HEK293 (cell line): ENCODE measurements around the gene TXNDC2.
"Not testable (repeated sequence)": the region's sequence is repeated elsewhere in the genome, so short reads cannot be mapped to it uniquely, and the experiment has no call there.

ENCODE experiments used
- FEZF1 ChIP-seq: fragments of 450-650 bp; formaldehyde crosslinking; IDR thresholded peaks from 2 replicates; pipeline ENCODE4 v1.5.1; 2016; ENCODE audit warnings: missing biosample characterization, missing genetic modification characterization
- TRIM28 ChIP-seq: IDR thresholded peaks from 2 replicates; pipeline ENCODE4 v1.6.1; 2011; ENCODE audit warnings: low read length, control low read depth, borderline replicate concordance
- ZNF843 ChIP-seq: fragments of 450-650 bp; formaldehyde crosslinking; IDR thresholded peaks from 2 replicates; pipeline ENCODE4 v1.5.1; 2016; ENCODE audit warnings: missing biosample characterization, missing genetic modification characterization
- TF ChIP-seq, protein P1 (sequence below): fragments of 450-650 bp; formaldehyde crosslinking; IDR thresholded peaks from 2 replicates; pipeline ENCODE4 v1.5.1; 2016; ENCODE audit warnings: missing biosample characterization, missing genetic modification characterization

DNA sequence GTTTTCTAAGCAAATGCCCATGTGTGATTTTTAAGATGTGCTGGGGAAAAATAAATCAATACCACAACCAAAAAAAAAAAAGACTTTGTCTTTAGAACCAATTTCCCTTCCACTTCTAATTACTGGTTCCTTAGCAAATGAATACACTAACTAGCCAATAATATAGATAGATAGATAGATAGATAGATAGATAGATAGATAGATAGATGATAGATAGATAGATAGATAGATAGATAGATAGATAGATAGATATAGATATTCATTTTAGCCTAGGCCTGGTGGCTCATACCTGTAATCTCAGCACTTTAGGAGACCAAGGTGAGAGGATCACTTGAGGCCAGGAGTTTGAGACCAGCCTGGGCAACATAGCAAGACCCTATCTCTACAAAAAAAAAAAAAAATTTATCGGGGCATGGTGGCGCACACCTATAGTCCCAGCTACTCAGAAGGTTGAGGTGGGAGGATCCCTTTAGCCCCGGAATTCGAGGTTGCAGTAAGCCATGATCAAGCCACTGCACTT is 28.2 kb upstream of the TXNDC2 start:
- not testable (repeated sequence) for TF ChIP-seq ZNF843; FEZF1 (tag by site-specific recombination); TRIM28
- TF ChIP-seq, protein P1, sequence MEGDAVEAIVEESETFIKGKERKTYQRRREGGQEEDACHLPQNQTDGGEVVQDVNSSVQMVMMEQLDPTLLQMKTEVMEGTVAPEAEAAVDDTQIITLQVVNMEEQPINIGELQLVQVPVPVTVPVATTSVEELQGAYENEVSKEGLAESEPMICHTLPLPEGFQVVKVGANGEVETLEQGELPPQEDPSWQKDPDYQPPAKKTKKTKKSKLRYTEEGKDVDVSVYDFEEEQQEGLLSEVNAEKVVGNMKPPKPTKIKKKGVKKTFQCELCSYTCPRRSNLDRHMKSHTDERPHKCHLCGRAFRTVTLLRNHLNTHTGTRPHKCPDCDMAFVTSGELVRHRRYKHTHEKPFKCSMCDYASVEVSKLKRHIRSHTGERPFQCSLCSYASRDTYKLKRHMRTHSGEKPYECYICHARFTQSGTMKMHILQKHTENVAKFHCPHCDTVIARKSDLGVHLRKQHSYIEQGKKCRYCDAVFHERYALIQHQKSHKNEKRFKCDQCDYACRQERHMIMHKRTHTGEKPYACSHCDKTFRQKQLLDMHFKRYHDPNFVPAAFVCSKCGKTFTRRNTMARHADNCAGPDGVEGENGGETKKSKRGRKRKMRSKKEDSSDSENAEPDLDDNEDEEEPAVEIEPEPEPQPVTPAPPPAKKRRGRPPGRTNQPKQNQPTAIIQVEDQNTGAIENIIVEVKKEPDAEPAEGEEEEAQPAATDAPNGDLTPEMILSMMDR (tag by site-specific recombination), result not testable (repeated sequence)
